ENCODE measurements around the gene PLA2G10.

GRCh38 chr16:14652726-14653125 is 41.4 kb downstream of the PLA2G10 start:
- no peak for TF ChIP-seq CTCF (IDR thresholded peaks at IDR 0.05)
- no peak for TF ChIP-seq POLR2A (IDR thresholded peaks at IDR 0.05)

Measured in Peyer's patch (tissue), 4 donors.